Esophagus muscularis mucosa (tissue), 4 donors: ENCODE results near the gene PAIP1. TPM values are rescaled to one million over a fixed set of nuclear protein-coding genes. Genes with fewer than 3 reads are reported as not detected.

Experiments
- DNase-seq: peaks from one replicate; pipeline ENCODE4 v3.0.0-alpha.2; 2017; ENCODE audit errors: extremely low spot score
- H3K27ac ChIP-seq, 4 donors: fragments of 200-600 bp; sonication (generic); replicated peaks in 1 of 4; 1 replicate in 3 of 4; 2 replicates in 1 of 4; pipeline ENCODE4 v1.5.1; 2016 to 2019; ENCODE audit warnings: mild to moderate bottlenecking in 1 of 4
- H3K27me3 ChIP-seq, 4 donors: fragments of 200-600 bp; sonication (generic); one replicate each; pipeline versions ENCODE4 v1.5.1 to v1.6.0; 2016 to 2019
- H3K36me3 ChIP-seq, 4 donors: fragments of 200-600 bp; sonication (generic); one replicate each; pipeline ENCODE4 v1.5.1; 2016 to 2019
- H3K4me1 ChIP-seq, 4 donors: fragments of 200-600 bp; sonication (generic); one replicate each; pipeline ENCODE4 v1.5.1; 2016 to 2019
- H3K4me3 ChIP-seq, 4 donors: fragments of 200-600 bp; sonication (generic); 1 replicate in 2 of 4; 2 replicates in 2 of 4; pipeline ENCODE4 v1.5.1; 2016 to 2019; ENCODE audit warnings: mild to moderate bottlenecking in 4 of 4, moderate library complexity in 1 of 4
- H3K9me3 ChIP-seq, 4 donors: fragments of 200-600 bp; sonication (generic); 1 replicate in 3 of 4; 2 replicates in 1 of 4; pipeline ENCODE4 v1.5.1; 2016 to 2019
- EP300 ChIP-seq: sonication (generic); formaldehyde crosslinking; IDR thresholded peaks from one replicate; pipeline ENCODE4 v1.6.1; 2017; ENCODE audit warnings: antibody characterized with exemption
- POLR2A ChIP-seq: fragments of 450-650 bp; IDR thresholded peaks from one replicate; pipeline ENCODE4 v1.6.1; 2017; ENCODE audit warnings: antibody characterized with exemption, moderate library complexity, mild to moderate bottlenecking, low read depth
- POLR2AphosphoS5 ChIP-seq, 2 donors: sonication (generic); formaldehyde crosslinking; IDR thresholded peaks; one replicate each; pipeline ENCODE4 v1.6.1; 2017; ENCODE audit warnings: antibody characterized with exemption in 2 of 2
- WGBS: methylation state at CpG from one replicate; pipeline ENCODE4 v1.1.5; 2018; 5-methylcytosine and 5-hydroxymethylcytosine counted together
- intact Hi-C: fragments of 100-400 bp; cut with DNase I; formaldehyde crosslinking; loops from one replicate; pipeline ENCODE4 v1.15.1; 2023
- total RNA-seq, 4 donors: library from RNA; depleted of rRNA; stranded (reverse); fragments of >200 nt; gene quantifications; one replicate each; pipeline versions ENCODE4 v1.1.0 to v1.2.1, GENCODE V29; 2016
- TF ChIP-seq, protein P1 (sequence below), 3 experiments: fragments of 200-600 bp in 2 of 3; fragments of 450-650 bp in 1 of 3; sonication (generic) in 2 of 3; IDR thresholded peaks; one replicate each; pipeline ENCODE4 v1.5.1; 2017 to 2019; ENCODE audit warnings: antibody characterized with exemption in 3 of 3, mild to moderate bottlenecking in 2 of 3, moderate library complexity in 1 of 3

Gene PAIP1
- total RNA-seq, 4 donors from 2014 or later, result 81.4 to 135 (median 106) TPM

GRCh38 chr5:43548358-43548757 lies 8.5 kb downstream of the PAIP1 start:
- peaks cover 10 to 69% (median 41%) of the 10 kb centered on the region in 4 donors for H3K36me3 ChIP-seq
- WGBS, result 88% methylated on average over 5 of the region's 5 CpGs
- H3K27ac ChIP-seq, result no peak overlapping the region
- H3K27me3 ChIP-seq, result no peaks in the 10 kb centered on the region
- no peak for TF ChIP-seq POLR2AphosphoS5 (IDR thresholded peaks at IDR 0.05)
- TF ChIP-seq EP300, result no peak
- TF ChIP-seq, protein P1, sequence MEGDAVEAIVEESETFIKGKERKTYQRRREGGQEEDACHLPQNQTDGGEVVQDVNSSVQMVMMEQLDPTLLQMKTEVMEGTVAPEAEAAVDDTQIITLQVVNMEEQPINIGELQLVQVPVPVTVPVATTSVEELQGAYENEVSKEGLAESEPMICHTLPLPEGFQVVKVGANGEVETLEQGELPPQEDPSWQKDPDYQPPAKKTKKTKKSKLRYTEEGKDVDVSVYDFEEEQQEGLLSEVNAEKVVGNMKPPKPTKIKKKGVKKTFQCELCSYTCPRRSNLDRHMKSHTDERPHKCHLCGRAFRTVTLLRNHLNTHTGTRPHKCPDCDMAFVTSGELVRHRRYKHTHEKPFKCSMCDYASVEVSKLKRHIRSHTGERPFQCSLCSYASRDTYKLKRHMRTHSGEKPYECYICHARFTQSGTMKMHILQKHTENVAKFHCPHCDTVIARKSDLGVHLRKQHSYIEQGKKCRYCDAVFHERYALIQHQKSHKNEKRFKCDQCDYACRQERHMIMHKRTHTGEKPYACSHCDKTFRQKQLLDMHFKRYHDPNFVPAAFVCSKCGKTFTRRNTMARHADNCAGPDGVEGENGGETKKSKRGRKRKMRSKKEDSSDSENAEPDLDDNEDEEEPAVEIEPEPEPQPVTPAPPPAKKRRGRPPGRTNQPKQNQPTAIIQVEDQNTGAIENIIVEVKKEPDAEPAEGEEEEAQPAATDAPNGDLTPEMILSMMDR (IDR thresholded peaks at IDR 0.05), result no peak
- no peak for TF ChIP-seq POLR2A
- H3K4me1 ChIP-seq, result peaks cover 23 to 47% (median 39%) of the 10 kb centered on the region in 4 donors
- no peak overlapping the region for H3K4me3 ChIP-seq
- no peak for DNase-seq
- intact Hi-C loops, result no loop called here
- H3K9me3 ChIP-seq, result no peaks in the 10 kb centered on the region

DNA sequence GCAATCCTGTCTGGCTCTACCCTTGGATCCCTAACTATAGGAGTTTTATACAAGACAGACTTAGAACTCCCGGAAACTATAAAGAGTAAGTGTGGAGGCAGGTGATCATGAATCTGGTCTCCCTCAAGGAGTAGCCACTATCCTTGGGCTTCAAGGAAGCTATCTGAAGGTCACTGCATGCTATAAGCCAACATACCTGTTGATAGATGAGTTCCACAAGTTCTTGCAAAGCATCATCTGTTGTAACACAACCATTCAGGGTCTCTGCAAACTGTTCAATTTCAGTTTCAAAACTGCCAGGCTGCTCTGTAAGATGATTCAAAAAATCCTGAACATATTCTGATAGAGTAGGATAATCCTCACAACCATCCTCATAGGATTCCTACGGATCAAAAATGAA lies 9.3 kb downstream of the PAIP1 start:
- no peak for DNase-seq
- intact Hi-C loops, result no loop called here
- Histone ChIP-seq H3K4me3 (no peak overlapping the region), H3K27ac (no peak overlapping the region), H3K9me3 (no peaks in the 10 kb centered on the region), H3K36me3 (peaks cover 13 to 70% (median 41%) of the 10 kb centered on the region in 4 donors), H3K4me1 (peaks cover 14 to 41% (median 32%) of the 10 kb centered on the region in 4 donors), H3K27me3 (no peaks in the 10 kb centered on the region)
- no peak for TF ChIP-seq POLR2AphosphoS5 (IDR thresholded peaks at IDR 0.05)
- 98% methylated on average over 2 of the region's 2 CpGs for WGBS

DNA sequence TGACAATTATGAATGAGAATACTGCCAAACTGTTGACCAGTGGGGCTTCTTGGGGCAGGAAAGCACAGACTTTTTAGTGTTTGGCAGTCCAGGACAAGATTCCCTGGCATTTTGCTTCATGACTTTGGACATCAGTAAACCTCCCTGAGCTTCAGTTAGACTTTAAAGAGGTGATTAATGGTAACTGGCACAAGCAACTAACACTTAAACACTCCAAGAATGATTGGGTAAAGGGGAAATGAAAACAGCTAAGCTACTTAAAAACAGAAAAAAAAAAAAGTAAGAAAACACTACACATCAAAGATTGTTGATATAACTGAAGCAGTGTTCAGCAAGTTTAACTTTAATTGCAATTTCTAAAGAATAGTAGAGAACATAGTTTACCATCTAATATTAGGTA lies 13.4 kb downstream of the PAIP1 start:
- TF ChIP-seq EP300 (no peak), POLR2A (no peak), POLR2AphosphoS5 (IDR thresholded peaks at IDR 0.05) (no peak)
- TF ChIP-seq, protein P1 (IDR thresholded peaks at IDR 0.05), result no peak
- H3K27ac ChIP-seq, result no peak overlapping the region
- no peaks in the 10 kb centered on the region for H3K27me3 ChIP-seq
- no peak for DNase-seq
- H3K36me3 ChIP-seq, result peaks cover 16 to 70% (median 58%) of the 10 kb centered on the region in 4 donors
- intact Hi-C loops, result no loop called here
- no peak overlapping the region for H3K4me3 ChIP-seq
- no peaks in the 10 kb centered on the region for H3K9me3 ChIP-seq
- H3K4me1 ChIP-seq, result peaks cover 4 to 9% (median 7%) of the 10 kb centered on the region in 4 donors

DNA sequence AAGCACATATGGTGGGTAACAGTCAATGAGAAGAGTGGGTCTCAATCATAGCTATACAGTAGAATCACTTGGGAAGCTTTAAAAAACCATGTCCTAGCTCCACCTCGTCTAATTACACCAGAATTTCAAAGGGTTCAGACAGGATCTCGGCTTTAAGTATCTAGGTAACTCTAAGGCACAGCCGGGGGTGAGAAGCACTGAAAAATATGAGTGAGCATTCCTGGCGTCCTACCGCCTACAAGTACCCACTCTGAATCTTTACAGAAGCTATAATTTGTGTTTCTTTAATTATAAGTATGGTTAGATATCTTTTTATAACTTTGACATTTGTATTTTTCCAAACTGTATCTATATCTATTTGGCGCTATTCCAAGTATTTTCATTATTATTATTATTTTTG lies 16.1 kb downstream of the PAIP1 start:
- 87% methylated on average over 6 of the region's 6 CpGs for WGBS
- peaks cover 18 to 76% (median 57%) of the 10 kb centered on the region in 4 donors for H3K36me3 ChIP-seq
- H3K4me3 ChIP-seq, result no peak overlapping the region
- TF ChIP-seq POLR2A (no peak), EP300 (no peak), POLR2AphosphoS5 (IDR thresholded peaks at IDR 0.05) (no peak)
- TF ChIP-seq, protein P1 (IDR thresholded peaks at IDR 0.05), result no peak
- no peak for DNase-seq
- intact Hi-C loops, result no loop called here
- no peak overlapping the region for H3K27ac ChIP-seq
- no peaks in the 10 kb centered on the region for H3K27me3 ChIP-seq
- H3K9me3 ChIP-seq, result no peaks in the 10 kb centered on the region
- peaks cover 0 to 9% (median 5%) of the 10 kb centered on the region in 4 donors for H3K4me1 ChIP-seq

DNA sequence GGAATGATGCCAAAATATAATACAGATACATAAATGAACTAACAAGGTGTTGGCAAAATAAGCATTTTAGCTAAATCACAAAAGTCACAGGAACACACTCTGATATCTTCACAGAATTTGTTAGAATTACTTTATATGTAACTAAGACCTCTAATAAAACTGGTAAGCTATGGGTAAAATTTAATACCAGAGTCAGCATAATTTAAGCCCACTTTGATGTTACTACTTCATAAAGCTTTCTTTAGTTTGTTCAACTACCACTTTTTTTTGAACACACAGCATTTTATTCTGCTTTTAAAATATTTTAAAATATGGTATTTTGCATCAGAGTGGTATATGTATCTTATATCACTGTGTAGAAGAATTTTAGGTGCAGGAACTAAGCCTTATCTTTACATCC lies 19.9 kb downstream of the PAIP1 start:
- H3K4me3 ChIP-seq, result no peak overlapping the region
- TF ChIP-seq POLR2AphosphoS5 (IDR thresholded peaks at IDR 0.05) (no peak), POLR2A (no peak), EP300 (no peak)
- TF ChIP-seq, protein P1 (IDR thresholded peaks at IDR 0.05), result no peak
- intact Hi-C loops, result no loop called here
- no peaks in the 10 kb centered on the region for H3K4me1 ChIP-seq
- no peak overlapping the region for H3K27ac ChIP-seq
- peaks cover 36 to 86% (median 69%) of the 10 kb centered on the region in 4 donors for H3K36me3 ChIP-seq
- no peaks in the 10 kb centered on the region for H3K9me3 ChIP-seq
- no peaks in the 10 kb centered on the region for H3K27me3 ChIP-seq
- DNase-seq, result no peak
